Measurements from ENCODE around the gene ABCC9.
"Not testable (repeated sequence)": the region's sequence is repeated elsewhere in the genome, so short reads cannot be mapped to it uniquely, and the experiment has no call there.

Gene ABCC9

GRCh38 chr12:21814327-21814726, 126.9 kb downstream of the ABCC9 start:
- in situ Hi-C loops (cut with HindIII; ENCODE audit: low sequenced_read_pairs) = no loop called here
- DNase-seq (ENCODE audit: low read depth) = no peak
- no peak for TF ChIP-seq CTCF (IDR thresholded peaks at IDR 0.05; ENCODE audit: low read depth, low read length, missing control alignments)
- H3K4me3 ChIP-seq (ENCODE audit: low read depth, low read length) = no peak overlapping the region

GRCh38 chr12:21813751-21814150, 127.5 kb downstream of the ABCC9 start:
- in situ Hi-C loops (cut with HindIII; ENCODE audit: low sequenced_read_pairs) = no loop called here
- TF ChIP-seq CTCF (IDR thresholded peaks at IDR 0.05; ENCODE audit: low read depth, low read length, missing control alignments) = no peak
- no peak for DNase-seq (ENCODE audit: low read depth)
- H3K4me3 ChIP-seq (ENCODE audit: low read depth, low read length) = no peak overlapping the region

GRCh38 chr12:21813125-21813524, 128.1 kb downstream of the ABCC9 start:
- in situ Hi-C loops (cut with HindIII; ENCODE audit: low sequenced_read_pairs) = no loop called here
- no peak for DNase-seq (ENCODE audit: low read depth)
- no peak for TF ChIP-seq CTCF (IDR thresholded peaks at IDR 0.05; ENCODE audit: low read depth, low read length, missing control alignments)

GRCh38 chr12:21812340-21812739, 128.9 kb downstream of the ABCC9 start:
- in situ Hi-C loops (cut with HindIII; ENCODE audit: low sequenced_read_pairs) = not testable (repeated sequence)

More at GRCh38 chr12:21813125-21813524, 128.1 kb downstream of the ABCC9 start:
- H3K4me3 ChIP-seq (ENCODE audit: low read depth, low read length) = no peak overlapping the region

GRCh38 chr12:21809100-21809499, 132.1 kb downstream of the ABCC9 start:
- in situ Hi-C loops (cut with HindIII; ENCODE audit: low sequenced_read_pairs) = no loop called here
- TF ChIP-seq CTCF (IDR thresholded peaks at IDR 0.05; ENCODE audit: low read depth, low read length, missing control alignments) = no peak

More at GRCh38 chr12:21812340-21812739, 128.9 kb downstream of the ABCC9 start:
- H3K4me3 ChIP-seq (ENCODE audit: low read depth, low read length); DNase-seq (ENCODE audit: low read depth): not testable (repeated sequence)

GRCh38 chr12:21806255-21806654, 135.0 kb downstream of the ABCC9 start:
- no peak for DNase-seq (ENCODE audit: low read depth)
- no peak for TF ChIP-seq CTCF (IDR thresholded peaks at IDR 0.05; ENCODE audit: low read depth, low read length, missing control alignments)
- no peak overlapping the region for H3K4me3 ChIP-seq (ENCODE audit: low read depth, low read length)
- in situ Hi-C loops (cut with HindIII; ENCODE audit: low sequenced_read_pairs) = no loop called here

More at GRCh38 chr12:21809100-21809499, 132.1 kb downstream of the ABCC9 start:
- H3K4me3 ChIP-seq (ENCODE audit: low read depth, low read length) = no peak overlapping the region
- DNase-seq (ENCODE audit: low read depth) = no peak

GRCh38 chr12:21801522-21802288, 139.5 kb downstream of the ABCC9 start:
- in situ Hi-C loops (cut with HindIII; ENCODE audit: low sequenced_read_pairs) = no loop called here
- DNase-seq (ENCODE audit: low read depth) = no peak
- TF ChIP-seq CTCF (IDR thresholded peaks at IDR 0.05; ENCODE audit: low read depth, low read length, missing control alignments) = no peak
- no peak overlapping the region for H3K4me3 ChIP-seq (ENCODE audit: low read depth, low read length)

Measured in astrocyte of the cerebellum (primary cell).